HepG2 (cell line): Measurements from ENCODE around the gene PARM1. TPM values are rescaled to one million over a fixed set of nuclear protein-coding genes. Genes with fewer than 3 reads are reported as not detected.

Source experiments
- ATAC-seq: fragments of 200-7000 bp; cut with Tn5 transposase; 3 replicates; pipeline ENCODE4 v1.9.1; 2020; ENCODE audit warnings: mild to moderate bottlenecking, moderate library complexity
- BruUV-seq: library from RNA; stranded (reverse); fragments of 400-500 nt; replicated peaks from 2 replicates; lab custom pipeline; 2021; lab: Mats Ljungman, UMichigan
- CTCF ChIA-PET: fragments of 300-600 bp; formaldehyde crosslinking; extraction: SDS; loops from one replicate; lab custom pipeline; 2021; ENCODE audit warnings: low total read pairs, inconsistent platforms, low intra/inter-chr PET ratio; lab: Yijun Ruan, JAX
- POLR2A ChIA-PET: fragments of 350-600 bp; sonication (Branson Sonifier 250); formaldehyde crosslinking; loops from one replicate; lab custom pipeline; 2020; ENCODE audit warnings: antibody characterized with exemption, inconsistent platforms; lab: Yijun Ruan, JAX
- DNase-seq: peaks from one replicate; pipeline ENCODE4 v3.0.0-alpha.2; 2015; ENCODE audit warnings: low spot score
- FAIRE-seq: peaks from 3 replicates; lab custom pipeline; 2011; peaks lifted over from hg19 to GRCh38; lab: Jason Lieb, UNC
- H2AFZ ChIP-seq: one replicate; pipeline ENCODE4 v1.6.1; 2011; ENCODE audit warnings: low read length, inconsistent platforms
- H3K27ac ChIP-seq: fragments of 300-600 bp; 3 replicates; pipeline ENCODE4 v1.8.0; 2011; ENCODE audit warnings: mixed run types, mild to moderate bottlenecking, mixed read lengths, low read length, inconsistent platforms; ENCODE audit not compliant: insufficient read depth; ENCODE audit errors: extremely low read length
- H3K27me3 ChIP-seq, 2 experiments: fragments of 200-600 bp in 1 of 2; 2 replicates in 1 of 2; 3 replicates in 1 of 2; pipeline versions ENCODE4 v1.6.0 to v1.8.0; 2011; ENCODE audit warnings: low read length in 2 of 2, mild to moderate bottlenecking in 2 of 2, moderate library complexity in 2 of 2, inconsistent platforms in 1 of 2; ENCODE audit not compliant: insufficient read depth in 2 of 2, control insufficient read depth in 1 of 2
- H3K36me3 ChIP-seq, 2 experiments: fragments of 200-600 bp in 1 of 2; replicated peaks in 1 of 2; 2 replicates in 1 of 2; 3 replicates in 1 of 2; pipeline versions ENCODE4 v1.5.1 to v1.8.0; 2011; ENCODE audit warnings: low read length in 2 of 2, inconsistent platforms in 1 of 2; ENCODE audit not compliant: insufficient read depth in 2 of 2, control insufficient read depth in 1 of 2
- H3K4me1 ChIP-seq: 2 replicates; pipeline ENCODE4 v1.5.1; 2012; ENCODE audit warnings: low read length, inconsistent platforms; ENCODE audit not compliant: insufficient read depth
- H3K4me2 ChIP-seq: 2 replicates; pipeline ENCODE4 v1.6.0; 2011; ENCODE audit warnings: low read depth, low read length, inconsistent platforms
- H3K4me3 ChIP-seq, 3 experiments: fragments of 200-600 bp in 1 of 3; sonication (generic), shearing (Covaris generic) in 1 of 3; replicated peaks in 1 of 3; 2 replicates each; pipeline ENCODE4 v1.5.1; 2011 to 2016; ENCODE audit warnings: low read length in 3 of 3, inconsistent platforms in 2 of 3, low read depth in 2 of 3, mild to moderate bottlenecking in 2 of 3, control low read depth in 1 of 3, mixed read lengths in 1 of 3; ENCODE audit not compliant: insufficient read depth in 1 of 3
- H3K79me2 ChIP-seq: one replicate; pipeline ENCODE4 v1.6.1; 2011; ENCODE audit warnings: low read length, inconsistent platforms; ENCODE audit not compliant: insufficient read depth
- H3K9ac ChIP-seq: 2 replicates; pipeline ENCODE4 v1.6.0; 2011; ENCODE audit warnings: mild to moderate bottlenecking, low read depth, low read length, inconsistent platforms; ENCODE audit not compliant: insufficient read depth
- H3K9me3 ChIP-seq: 2 replicates; pipeline ENCODE4 v1.5.1; 2012; ENCODE audit warnings: mild to moderate bottlenecking, low read length
- H4K20me1 ChIP-seq: 2 replicates; pipeline ENCODE4 v1.6.0; 2011; ENCODE audit warnings: inconsistent platforms, mild to moderate bottlenecking, low read length, moderate library complexity; ENCODE audit not compliant: insufficient read depth
- POGK ChIP-seq: sonication (generic); formaldehyde crosslinking; conservative IDR thresholded peaks from 2 replicates; pipeline ENCODE4 v1.8.0; 2022; ENCODE audit warnings: mild to moderate bottlenecking, moderate library complexity, missing genetic modification reagents
- REXO4 ChIP-seq: sonication (generic); formaldehyde crosslinking; IDR thresholded peaks from 2 replicates; pipeline ENCODE4 v1.8.0; 2022; ENCODE audit warnings: missing genetic modification reagents, mild to moderate bottlenecking, borderline replicate concordance
- TAF1 ChIP-seq: sonication (generic); formaldehyde crosslinking; IDR thresholded peaks from 2 replicates; pipeline ENCODE4 v1.4.0; 2020; ENCODE audit warnings: missing genetic modification reagents
- TCF12 ChIP-seq, 2 experiments: fragments of 450-650 bp in 1 of 2; sonication (generic) in 1 of 2; formaldehyde crosslinking in 1 of 2; IDR thresholded peaks; 2 replicates each; pipeline versions ENCODE4 v1.6.1 to v1.8.0; 2017 to 2022; ENCODE audit warnings: antibody characterized with exemption in 1 of 2, mild to moderate bottlenecking in 1 of 2, missing genetic modification reagents in 1 of 2, moderate library complexity in 1 of 2
- ZNF276 ChIP-seq: sonication (generic); formaldehyde crosslinking; IDR thresholded peaks from 2 replicates; pipeline ENCODE4 v1.4.0; 2020; ENCODE audit warnings: mild to moderate bottlenecking, low read depth, missing genetic modification reagents
- ZNF558 ChIP-seq: sonication (generic); formaldehyde crosslinking; IDR thresholded peaks from 2 replicates; pipeline ENCODE4 v1.9.0; 2022; ENCODE audit warnings: mild to moderate bottlenecking, missing genetic modification reagents, borderline replicate concordance
- ZNF740 ChIP-seq: sonication (generic); formaldehyde crosslinking; IDR thresholded peaks from 2 replicates; pipeline ENCODE4 v1.4.0; 2020; ENCODE audit warnings: missing genetic modification reagents
- WGBS: methylation state at CpG from one replicate; pipeline ENCODE4 v1.1.6; 2017; ENCODE audit warnings: low lambda C conversion rate; 5-methylcytosine and 5-hydroxymethylcytosine counted together
- in situ Hi-C: cut with HindIII; loops from 2 replicates; pipeline ENCODE4 v1.10.0; 2017; ENCODE audit warnings: low pct_unique_long_range_greater_than_20kb; ENCODE audit not compliant: extremely low pct_ligation_motif_present
- intact Hi-C: fragments of 100-400 bp; cut with micrococcal nuclease; formaldehyde crosslinking; loops from one replicate; pipeline ENCODE4 v1.10.0; 2022; ENCODE audit not compliant: unreplicated experiment
- polyA plus RNA-seq, 8 experiments: library from polyadenylated mRNA; depleted of rRNA in 3 of 8; stranded (reverse) in 7 of 8; unstranded in 1 of 8; fragments of >200 nt; fragmentation: Illumina TruSeq in 4 of 8; extraction: Trizol in 4 of 8; gene quantifications; 2 replicates each; pipeline versions ENCODE4 v1.2.1 to v1.2.3, GENCODE V29; 2011 to 2016; ENCODE audit warnings: low read depth in 4 of 8, missing spikeins in 1 of 8, mixed read lengths in 1 of 8; ENCODE audit not compliant: insufficient read depth in 1 of 8
- total RNA-seq, 5 experiments: library from RNA; depleted of rRNA; stranded (reverse); fragments of >200 nt; fragmentation: Illumina TruSeq; extraction: Trizol; gene quantifications; 2 replicates each; pipeline ENCODE4 v1.2.3, GENCODE V29; 2016; ENCODE audit warnings: low read depth in 1 of 5
- TF ChIP-seq, protein P1 (sequence below): sonication (generic); formaldehyde crosslinking; IDR thresholded peaks from 2 replicates; pipeline ENCODE4 v1.5.1; 2020; ENCODE audit warnings: missing genetic modification reagents, mild to moderate bottlenecking, borderline replicate concordance

Gene PARM1
- total and polyA plus RNA-seq, 2 of the 13 experiments (the other 11 are each of a cell fraction or from before 2014, with no cell fraction given) = not detected

DNA sequence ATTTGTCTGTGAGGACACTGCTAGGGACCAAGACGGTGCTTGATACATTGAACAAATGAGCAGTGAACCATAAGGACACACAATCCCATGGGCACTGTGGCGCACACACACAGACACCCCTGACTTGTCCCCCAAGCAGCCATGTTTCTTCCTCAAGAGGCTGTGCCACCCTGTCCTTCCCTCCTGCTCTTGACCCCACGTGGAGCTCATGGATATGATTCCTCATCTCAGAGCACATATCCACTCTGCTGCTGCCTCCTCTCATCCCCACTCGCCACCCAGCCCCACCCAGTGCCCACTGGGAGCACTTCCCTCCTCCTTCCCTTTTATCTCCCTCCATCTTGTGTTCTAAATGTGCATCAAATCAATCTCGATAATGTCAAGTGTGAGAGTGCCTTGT is 102.4 kb downstream of the PARM1 start (continued):
- no peak for TF ChIP-seq ZNF558 (CRISPR knock-in tag)
- TF ChIP-seq, protein P1, sequence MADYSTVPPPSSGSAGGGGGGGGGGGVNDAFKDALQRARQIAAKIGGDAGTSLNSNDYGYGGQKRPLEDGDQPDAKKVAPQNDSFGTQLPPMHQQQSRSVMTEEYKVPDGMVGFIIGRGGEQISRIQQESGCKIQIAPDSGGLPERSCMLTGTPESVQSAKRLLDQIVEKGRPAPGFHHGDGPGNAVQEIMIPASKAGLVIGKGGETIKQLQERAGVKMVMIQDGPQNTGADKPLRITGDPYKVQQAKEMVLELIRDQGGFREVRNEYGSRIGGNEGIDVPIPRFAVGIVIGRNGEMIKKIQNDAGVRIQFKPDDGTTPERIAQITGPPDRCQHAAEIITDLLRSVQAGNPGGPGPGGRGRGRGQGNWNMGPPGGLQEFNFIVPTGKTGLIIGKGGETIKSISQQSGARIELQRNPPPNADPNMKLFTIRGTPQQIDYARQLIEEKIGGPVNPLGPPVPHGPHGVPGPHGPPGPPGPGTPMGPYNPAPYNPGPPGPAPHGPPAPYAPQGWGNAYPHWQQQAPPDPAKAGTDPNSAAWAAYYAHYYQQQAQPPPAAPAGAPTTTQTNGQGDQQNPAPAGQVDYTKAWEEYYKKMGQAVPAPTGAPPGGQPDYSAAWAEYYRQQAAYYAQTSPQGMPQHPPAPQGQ (CRISPR knock-in tag) = no peak
- no peak for TF ChIP-seq REXO4 (CRISPR knock-in tag)
- TF ChIP-seq TAF1 (CRISPR knock-in tag) = no peak

- H3K27ac ChIP-seq = no peak overlapping the region
- no peak overlapping the region for H3K9ac ChIP-seq
- H3K79me2 ChIP-seq = no peaks in the 10 kb centered on the region
- no peak for ATAC-seq
- ChIA-PET POLR2A (no interaction called here), CTCF (no interaction called here)
- no peaks in the 10 kb centered on the region for H3K36me3 ChIP-seq
- H3K27me3 ChIP-seq = no peaks in the 10 kb centered on the region
- H3K9me3 ChIP-seq = no peaks in the 10 kb centered on the region
- in situ Hi-C loops = no loop called here
- H3K4me3 ChIP-seq = no peak overlapping the region
- DNase-seq = no peak
- intact Hi-C loops = no loop called here
- no peak overlapping the region for H2AFZ ChIP-seq
- H4K20me1 ChIP-seq = no peaks in the 10 kb centered on the region
- no peak for TF ChIP-seq ZNF740 (CRISPR knock-in tag)
- no peak for TF ChIP-seq TCF12 (IDR thresholded peaks at IDR 0.05)
- no peak for TF ChIP-seq TCF12 (CRISPR knock-in tag; IDR thresholded peaks at IDR 0.05)
- TF ChIP-seq POGK (CRISPR knock-in tag) = no peak
- TF ChIP-seq ZNF276 = no peak
- no peak overlapping the region for H3K4me2 ChIP-seq
- no peaks in the 10 kb centered on the region for H3K4me1 ChIP-seq
- 3% methylated on average over 2 of the region's 3 CpGs for WGBS
- no TSS peak for BruUV-seq
- FAIRE-seq = no peak
These were observed 103.3 kb downstream of the PARM1 start for GRCh38 chr4:75036046-75036830.
